Activated CD8-positive, alpha-beta T cell treated with anti-CD3 and anti-CD28 coated beads for 36 hours (primary cell): ENCODE results near the gene CGNL1. TPM values are rescaled to one million over a fixed set of nuclear protein-coding genes. Genes with fewer than 3 reads are reported as not detected.

ENCODE experiments used
- ATAC-seq: fragments of 200-7000 bp; cut with Tn5 transposase; one replicate; pipeline ENCODE4 v1.10.0; 2021; ENCODE audit warnings: mild to moderate bottlenecking, moderate library complexity
- CTCF ChIA-PET: fragments of 350-600 bp; sonication (Branson Sonifier 250); formaldehyde crosslinking; loops from one replicate; lab custom pipeline; 2021; ENCODE audit warnings: antibody characterized with exemption; lab: Charles Lee
- POLR2A ChIA-PET: fragments of 350-600 bp; sonication (Branson Sonifier 250); formaldehyde crosslinking; loops from one replicate; lab custom pipeline; 2021; ENCODE audit warnings: antibody characterized with exemption; lab: Charles Lee
- DNase-seq: peaks from one replicate; pipeline ENCODE4 v3.0.0-alpha.2; 2020
- H3K27ac Mint-ChIP-seq: one replicate; pipeline ENCODE4 v1.8.0; 2021; ENCODE audit warnings: mild to moderate bottlenecking, mixed read lengths
- H3K27me3 Mint-ChIP-seq: one replicate; pipeline ENCODE4 v1.8.0; 2021; ENCODE audit warnings: mixed read lengths
- H3K36me3 Mint-ChIP-seq: one replicate; pipeline ENCODE4 v1.8.0; 2021; ENCODE audit warnings: low read depth, mixed read lengths
- H3K4me1 Mint-ChIP-seq: one replicate; pipeline ENCODE4 v1.8.0; 2021; ENCODE audit warnings: low read depth, mixed read lengths
- H3K4me3 Mint-ChIP-seq: one replicate; pipeline ENCODE4 v1.8.0; 2021; ENCODE audit warnings: mild to moderate bottlenecking, moderate library complexity, mixed read lengths
- H3K9me3 Mint-ChIP-seq: one replicate; pipeline ENCODE4 v1.8.0; 2021; ENCODE audit warnings: mixed read lengths
- CTCF ChIP-seq: fragments of 200-600 bp; IDR thresholded peaks from one replicate; pipeline ENCODE4 v1.8.0; 2022; ENCODE audit warnings: antibody characterized with exemption, mild to moderate bottlenecking
- intact Hi-C: fragments of 100-400 bp; cut with micrococcal nuclease; formaldehyde crosslinking; loops from one replicate; pipeline ENCODE4 v1.10.0; 2022
- total RNA-seq, 2 experiments: library from RNA; stranded (reverse); gene quantifications; one replicate each; pipeline ENCODE4 v1.2.3, GENCODE V29; 2021

CGNL1 gene
- total RNA-seq, 2 experiments from 2014 or later = not detected

- intact Hi-C loops = no loop called here
- TF ChIP-seq CTCF = no peak
- DNase-seq (no peak), ATAC-seq (no peak)
- POLR2A ChIA-PET = no interaction called here
- H3K27me3 Mint-ChIP-seq = peaks cover 9% of the 10 kb centered on the region
- CTCF ChIA-PET = no interaction called here
- no peaks in the 10 kb centered on the region for H3K4me1 Mint-ChIP-seq
- H3K4me3 Mint-ChIP-seq = no peak overlapping the region
- no peaks in the 10 kb centered on the region for H3K36me3 Mint-ChIP-seq
- no peaks in the 10 kb centered on the region for H3K9me3 Mint-ChIP-seq
- no peak overlapping the region for H3K27ac Mint-ChIP-seq
These were observed 102.7 kb downstream of the CGNL1 start for GRCh38 chr15:57479005-57479404.

GRCh38 chr15:57481038-57481705, 104.9 kb downstream of the CGNL1 start:
- Mint-ChIP-seq H3K4me3 (no peak overlapping the region), H3K9me3 (no peaks in the 10 kb centered on the region), H3K4me1 (no peaks in the 10 kb centered on the region), H3K27ac (no peak overlapping the region), H3K27me3 (peaks cover 5% of the 10 kb centered on the region), H3K36me3 (no peaks in the 10 kb centered on the region)
- intact Hi-C loops = no loop called here
- POLR2A ChIA-PET = no interaction called here
- no peak for TF ChIP-seq CTCF
- ATAC-seq (no peak), DNase-seq (no peak)
- CTCF ChIA-PET = interaction anchor here (1.8 kb wide), 1 partner anchor 45 kb away, joined by 4 read pairs; no protein-coding TSS in a partner anchor

GRCh38 chr15:57485869-57486268, 109.6 kb downstream of the CGNL1 start:
- Mint-ChIP-seq H3K27ac (no peak overlapping the region), H3K27me3 (peaks cover 14% of the 10 kb centered on the region), H3K36me3 (no peaks in the 10 kb centered on the region), H3K4me3 (no peak overlapping the region), H3K9me3 (no peaks in the 10 kb centered on the region), H3K4me1 (no peaks in the 10 kb centered on the region)
- POLR2A ChIA-PET = no interaction called here
- CTCF ChIA-PET = no interaction called here
- DNase-seq (no peak), ATAC-seq (no peak)
- TF ChIP-seq CTCF = no peak
- intact Hi-C loops = no loop called here

- peaks cover 13% of the 10 kb centered on the region for H3K27me3 Mint-ChIP-seq
- H3K4me1 Mint-ChIP-seq = no peaks in the 10 kb centered on the region
- ChIA-PET CTCF (no interaction called here), POLR2A (no interaction called here)
- TF ChIP-seq CTCF = no peak
- H3K9me3 Mint-ChIP-seq = no peaks in the 10 kb centered on the region
- no peak overlapping the region for H3K4me3 Mint-ChIP-seq
- intact Hi-C loops = no loop called here
- H3K36me3 Mint-ChIP-seq = no peaks in the 10 kb centered on the region
- no peak overlapping the region for H3K27ac Mint-ChIP-seq
- ATAC-seq (no peak), DNase-seq (no peak)
These were observed 110.5 kb downstream of the CGNL1 start for GRCh38 chr15:57486833-57487232.

DNA sequence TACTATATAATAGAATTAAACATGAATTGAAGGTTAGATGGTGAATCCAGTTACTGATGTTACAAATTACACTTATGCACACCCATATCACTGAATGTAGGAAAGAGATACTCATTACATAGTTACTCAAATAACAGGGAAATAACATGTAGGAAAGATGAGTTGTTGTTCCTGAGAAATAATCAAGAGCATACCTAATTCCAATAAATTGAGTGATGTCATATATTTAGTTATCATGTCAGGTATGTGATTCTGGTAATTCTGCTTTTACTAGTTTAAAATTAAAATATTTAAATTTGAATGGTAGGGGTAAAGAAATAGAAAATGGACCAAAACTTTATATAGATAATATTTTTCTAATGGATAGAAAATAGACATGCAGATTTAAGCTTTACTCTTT, 112.8 kb downstream of the CGNL1 start:
- Mint-ChIP-seq H3K27ac (no peak overlapping the region), H3K27me3 (peaks cover 13% of the 10 kb centered on the region), H3K36me3 (no peaks in the 10 kb centered on the region), H3K9me3 (no peaks in the 10 kb centered on the region), H3K4me1 (no peaks in the 10 kb centered on the region), H3K4me3 (no peak overlapping the region)
- DNase-seq = no peak
- ChIA-PET POLR2A (no interaction called here), CTCF (interaction anchor here (1.4 kb wide), 1 partner anchor 148 kb away, joined by 3 read pairs; no protein-coding TSS in a partner anchor)
- intact Hi-C loops = no loop called here
- ATAC-seq = no peak
- no peak for TF ChIP-seq CTCF
